ENCODE results near the gene IARS1. TPM values are rescaled to one million over a fixed set of nuclear protein-coding genes. Genes with fewer than 3 reads are reported as not detected.

Gene IARS1
- polyA plus RNA-seq, 1 of the 3 experiments (the other 2 are of a cell fraction), result 30.4 TPM

DNA sequence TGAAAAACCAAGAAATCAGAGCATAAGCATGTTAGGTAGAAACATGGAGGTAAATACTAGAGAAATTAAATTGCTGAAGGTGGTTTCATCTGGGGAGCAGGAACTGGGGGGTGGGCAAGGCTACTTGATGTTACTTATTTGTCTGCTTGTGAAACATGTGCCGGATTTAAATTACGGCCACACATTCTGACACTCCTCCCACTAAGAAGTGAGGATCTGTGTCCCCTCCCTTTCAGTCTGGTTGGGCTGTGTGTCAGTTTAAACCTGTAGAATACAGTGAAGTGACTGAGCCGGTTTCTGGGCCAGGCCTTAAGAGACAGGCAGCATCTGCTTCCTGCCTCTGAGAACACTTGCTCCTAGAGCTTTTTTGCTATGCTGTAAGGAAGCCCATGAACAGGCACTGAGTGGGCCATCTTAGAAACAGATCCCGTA, 2.3 kb upstream of the IARS1 start:
- H3K27me3 ChIP-seq (ENCODE audit: insufficient read depth), result no peaks in the 10 kb centered on the region
- 99% methylated on average over 4 of the region's 4 CpGs for WGBS (ENCODE audit: low lambda C conversion rate)
- H2AFZ ChIP-seq (ENCODE audit: low read depth), result no peak overlapping the region
- H3K4me2 ChIP-seq, result no peak overlapping the region
- no peaks in the 10 kb centered on the region for H3K9me3 ChIP-seq
- peaks cover 40 to 47% of the 10 kb centered on the region in 2 experiments for H3K36me3 ChIP-seq (replicated peaks in 1 of 2; ENCODE audit: control insufficient read depth in 1 of 2, insufficient read depth in 2 of 2, low read length in 1 of 2)
- no peak overlapping the region for H3K27ac ChIP-seq (ENCODE audit: low read depth in 2 of 2, low read length in 1 of 2)
- peaks cover 5 to 15% of the 10 kb centered on the region in 2 experiments; a peak in 3 of 4 replicates for H3K4me1 ChIP-seq (ENCODE audit: control insufficient read depth in 1 of 2, insufficient read depth in 2 of 2, low read depth in 1 of 2, low read length in 1 of 2)
- POLR2A ChIA-PET, result no interaction called here
- no peak overlapping the region for H3K4me3 ChIP-seq (ENCODE audit: low read depth in 2 of 2, low read length in 1 of 2)
- H3K9ac ChIP-seq, result no peak overlapping the region
- H3F3A ChIP-seq (replicated peaks; ENCODE audit: insufficient read depth), result peaks cover 9% of the 10 kb centered on the region
- TF ChIP-seq, protein P1, sequence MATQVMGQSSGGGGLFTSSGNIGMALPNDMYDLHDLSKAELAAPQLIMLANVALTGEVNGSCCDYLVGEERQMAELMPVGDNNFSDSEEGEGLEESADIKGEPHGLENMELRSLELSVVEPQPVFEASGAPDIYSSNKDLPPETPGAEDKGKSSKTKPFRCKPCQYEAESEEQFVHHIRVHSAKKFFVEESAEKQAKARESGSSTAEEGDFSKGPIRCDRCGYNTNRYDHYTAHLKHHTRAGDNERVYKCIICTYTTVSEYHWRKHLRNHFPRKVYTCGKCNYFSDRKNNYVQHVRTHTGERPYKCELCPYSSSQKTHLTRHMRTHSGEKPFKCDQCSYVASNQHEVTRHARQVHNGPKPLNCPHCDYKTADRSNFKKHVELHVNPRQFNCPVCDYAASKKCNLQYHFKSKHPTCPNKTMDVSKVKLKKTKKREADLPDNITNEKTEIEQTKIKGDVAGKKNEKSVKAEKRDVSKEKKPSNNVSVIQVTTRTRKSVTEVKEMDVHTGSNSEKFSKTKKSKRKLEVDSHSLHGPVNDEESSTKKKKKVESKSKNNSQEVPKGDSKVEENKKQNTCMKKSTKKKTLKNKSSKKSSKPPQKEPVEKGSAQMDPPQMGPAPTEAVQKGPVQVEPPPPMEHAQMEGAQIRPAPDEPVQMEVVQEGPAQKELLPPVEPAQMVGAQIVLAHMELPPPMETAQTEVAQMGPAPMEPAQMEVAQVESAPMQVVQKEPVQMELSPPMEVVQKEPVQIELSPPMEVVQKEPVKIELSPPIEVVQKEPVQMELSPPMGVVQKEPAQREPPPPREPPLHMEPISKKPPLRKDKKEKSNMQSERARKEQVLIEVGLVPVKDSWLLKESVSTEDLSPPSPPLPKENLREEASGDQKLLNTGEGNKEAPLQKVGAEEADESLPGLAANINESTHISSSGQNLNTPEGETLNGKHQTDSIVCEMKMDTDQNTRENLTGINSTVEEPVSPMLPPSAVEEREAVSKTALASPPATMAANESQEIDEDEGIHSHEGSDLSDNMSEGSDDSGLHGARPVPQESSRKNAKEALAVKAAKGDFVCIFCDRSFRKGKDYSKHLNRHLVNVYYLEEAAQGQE (IDR thresholded peaks at IDR 0.05; ENCODE audit: low read depth, low read length), result no peak
- no peak for TF ChIP-seq RCOR1 (IDR thresholded peaks at IDR 0.05; ENCODE audit: low read length)
- TF ChIP-seq, protein P2, sequence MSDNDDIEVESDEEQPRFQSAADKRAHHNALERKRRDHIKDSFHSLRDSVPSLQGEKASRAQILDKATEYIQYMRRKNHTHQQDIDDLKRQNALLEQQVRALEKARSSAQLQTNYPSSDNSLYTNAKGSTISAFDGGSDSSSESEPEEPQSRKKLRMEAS (IDR thresholded peaks at IDR 0.05; ENCODE audit: low read depth), result no peak
- no peak for TF ChIP-seq ELF1 (IDR thresholded peaks at IDR 0.05)
- no peak for TF ChIP-seq TAF1 (IDR thresholded peaks at IDR 0.05; ENCODE audit: borderline replicate concordance, low read depth, low read length)
- TF ChIP-seq MXI1 (IDR thresholded peaks at IDR 0.05; ENCODE audit: low read depth, low read length), result no peak
- TF ChIP-seq, protein P3, sequence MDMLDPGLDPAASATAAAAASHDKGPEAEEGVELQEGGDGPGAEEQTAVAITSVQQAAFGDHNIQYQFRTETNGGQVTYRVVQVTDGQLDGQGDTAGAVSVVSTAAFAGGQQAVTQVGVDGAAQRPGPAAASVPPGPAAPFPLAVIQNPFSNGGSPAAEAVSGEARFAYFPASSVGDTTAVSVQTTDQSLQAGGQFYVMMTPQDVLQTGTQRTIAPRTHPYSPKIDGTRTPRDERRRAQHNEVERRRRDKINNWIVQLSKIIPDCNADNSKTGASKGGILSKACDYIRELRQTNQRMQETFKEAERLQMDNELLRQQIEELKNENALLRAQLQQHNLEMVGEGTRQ (IDR thresholded peaks at IDR 0.05; ENCODE audit: borderline replicate concordance, low read depth, low read length), result no peak
- no peak for DNase-seq
- H3K9me2 ChIP-seq, result no peaks in the 10 kb centered on the region
- peaks cover 30% of the 10 kb centered on the region for H3K79me2 ChIP-seq (ENCODE audit: insufficient read depth)
- H4K20me1 ChIP-seq (ENCODE audit: insufficient read depth), result no peaks in the 10 kb centered on the region
- CTCF ChIA-PET, result interaction anchor here (0.9 kb wide), 1 partner anchor 53 kb away, joined by 3 read pairs; no protein-coding TSS in a partner anchor

DNA sequence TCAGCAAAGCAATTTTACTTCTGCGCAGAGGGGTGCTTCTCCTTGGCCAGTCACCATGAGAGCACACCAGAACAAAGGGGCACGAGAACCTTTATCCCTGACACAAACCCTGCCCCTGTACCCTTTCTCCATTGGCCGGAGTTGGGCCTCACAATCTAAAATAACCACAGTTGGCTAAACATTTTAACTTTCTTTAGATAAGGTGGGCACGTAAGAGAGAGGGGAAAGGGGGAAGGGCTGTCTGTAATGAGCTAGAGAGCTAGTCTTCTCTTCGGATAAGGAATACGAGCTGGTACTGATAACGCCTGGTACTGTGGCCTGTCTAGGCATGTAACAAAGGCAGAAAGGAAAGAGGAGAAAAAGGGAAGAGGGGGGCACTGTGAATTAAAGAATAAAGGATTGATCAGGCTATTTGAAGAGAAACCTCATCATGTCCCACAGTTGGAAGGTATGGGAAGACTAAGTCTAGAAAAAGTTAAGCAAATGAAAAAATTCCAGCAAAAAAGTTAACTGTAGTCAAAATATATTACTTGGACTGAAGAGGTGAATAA, 1.8 kb upstream of the IARS1 start:
- ChIA-PET CTCF (interaction anchor here (0.9 to 1.1 kb wide), 5 partner anchors 17 to 198 kb away, joined by 3 to 5 read pairs (median 3); no protein-coding TSS in a partner anchor), POLR2A (no interaction called here)
- no peaks in the 10 kb centered on the region for H4K20me1 ChIP-seq (ENCODE audit: insufficient read depth)
- no peak for DNase-seq
- no peak overlapping the region for H2AFZ ChIP-seq (ENCODE audit: low read depth)
- H3K79me2 ChIP-seq (ENCODE audit: insufficient read depth), result peaks cover 35% of the 10 kb centered on the region
- no peak overlapping the region for H3K27ac ChIP-seq (ENCODE audit: low read depth in 2 of 2, low read length in 1 of 2)
- peaks cover 5 to 15% of the 10 kb centered on the region in 2 experiments; a peak in 3 of 4 replicates for H3K4me1 ChIP-seq (ENCODE audit: control insufficient read depth in 1 of 2, insufficient read depth in 2 of 2, low read depth in 1 of 2, low read length in 1 of 2)
- no peak overlapping the region for H3K4me3 ChIP-seq (ENCODE audit: low read depth in 2 of 2, low read length in 1 of 2)
- H3F3A ChIP-seq (replicated peaks; ENCODE audit: insufficient read depth), result peaks cover 9% of the 10 kb centered on the region
- WGBS (ENCODE audit: low lambda C conversion rate), result 94% methylated on average over 7 of the region's 7 CpGs
- TF ChIP-seq TEAD4 (IDR thresholded peaks at IDR 0.05; ENCODE audit: borderline replicate concordance, insufficient read depth), result no peak
- no peak for TF ChIP-seq FOXJ3 (CRISPR knock-in tag; IDR thresholded peaks at IDR 0.05)
- TF ChIP-seq EP300 (IDR thresholded peaks at IDR 0.05; ENCODE audit: borderline replicate concordance in 1 of 2, low read depth in 1 of 2, low read length in 1 of 2), result no peak
- no peak for TF ChIP-seq ELF1 (IDR thresholded peaks at IDR 0.05)
- TF ChIP-seq RAD21 (IDR thresholded peaks at IDR 0.05; ENCODE audit: low read length), result no peak
- no peak for TF ChIP-seq TAF1 (IDR thresholded peaks at IDR 0.05; ENCODE audit: borderline replicate concordance, low read depth, low read length)
- TF ChIP-seq GABPA (IDR thresholded peaks at IDR 0.05; ENCODE audit: low read depth), result no peak
- TF ChIP-seq NFIC (IDR thresholded peaks at IDR 0.05; ENCODE audit: borderline replicate concordance), result no peak
- TF ChIP-seq MEF2A (IDR thresholded peaks at IDR 0.05; ENCODE audit: borderline replicate concordance, low read depth), result no peak
- no peak for TF ChIP-seq TCF12 (IDR thresholded peaks at IDR 0.05)
- no peaks in the 10 kb centered on the region for H3K27me3 ChIP-seq (ENCODE audit: insufficient read depth)
- peaks cover 40 to 47% of the 10 kb centered on the region in 2 experiments for H3K36me3 ChIP-seq (replicated peaks in 1 of 2; ENCODE audit: control insufficient read depth in 1 of 2, insufficient read depth in 2 of 2, low read length in 1 of 2)
- H3K4me2 ChIP-seq, result no peak overlapping the region
- H3K9ac ChIP-seq, result no peak overlapping the region
- no peaks in the 10 kb centered on the region for H3K9me3 ChIP-seq
- H3K9me2 ChIP-seq, result no peaks in the 10 kb centered on the region

Data from SK-N-SH (cell line).